Measurements from ENCODE around the gene CPD. TPM values are rescaled to one million over a fixed set of nuclear protein-coding genes. Genes with fewer than 3 reads are reported as not detected.

The CPD gene
- total RNA-seq, 1 donor from 2014 or later: 51.2 TPM

DNA sequence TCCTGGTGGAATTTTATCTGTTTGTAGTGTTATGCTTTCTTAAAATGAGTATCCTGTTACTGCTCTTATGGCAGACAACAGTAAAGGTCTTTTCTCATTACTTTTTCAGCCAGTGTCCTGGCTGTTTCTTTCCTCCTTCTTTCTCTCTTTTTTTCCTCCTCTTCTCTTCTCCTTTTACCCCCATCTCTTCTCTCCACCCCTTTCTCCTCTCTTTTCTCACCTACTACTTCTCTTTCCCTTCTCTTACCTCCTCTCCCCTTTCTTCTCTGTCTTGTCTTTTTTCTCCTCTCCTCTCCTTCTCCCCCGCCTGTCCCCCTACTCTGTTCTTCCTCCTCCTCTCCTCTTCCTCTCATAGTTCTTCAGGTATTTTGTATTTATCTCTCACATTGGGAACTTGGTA lies 48.9 kb downstream of the CPD start:
- Histone ChIP-seq H3K4me1 (ENCODE audit: insufficient read depth, low read length) (peaks cover 6% of the 10 kb centered on the region), H3K4me3 (ENCODE audit: insufficient read depth, low read depth, low read length) (no peak overlapping the region), H3K4me2 (ENCODE audit: low read length) (no peak overlapping the region), H2AFZ (ENCODE audit: low read depth, low read length) (no peak overlapping the region), H3K27me3 (ENCODE audit: insufficient read depth, low read length) (no peaks in the 10 kb centered on the region), H3K27ac (ENCODE audit: low read depth, low read length) (no peak overlapping the region), H3K36me3 (ENCODE audit: insufficient read depth, low read length) (peaks cover 9% of the 10 kb centered on the region), H3K9ac (ENCODE audit: low read length) (no peak overlapping the region), H3K79me2 (ENCODE audit: insufficient read depth, low read length) (no peaks in the 10 kb centered on the region), H4K20me1 (ENCODE audit: insufficient read depth, low read length) (no peaks in the 10 kb centered on the region), H3K9me3 (ENCODE audit: insufficient read depth, low read depth, low read length) (no peaks in the 10 kb centered on the region)
- DNase-seq (ENCODE audit: low read depth) (no peak), FAIRE-seq (no peak)
- Mint-ChIP-seq H3K36me3 (ENCODE audit: low read depth, unreplicated experiment) (peaks cover 10% of the 10 kb centered on the region), H3K27ac (ENCODE audit: unreplicated experiment) (no peak overlapping the region), H3K27me3 (ENCODE audit: low read depth, unreplicated experiment) (no peaks in the 10 kb centered on the region), H3K4me3 (ENCODE audit: unreplicated experiment) (no peak overlapping the region), H3K9me3 (ENCODE audit: unreplicated experiment) (no peaks in the 10 kb centered on the region), H3K4me1 (ENCODE audit: low read depth, unreplicated experiment) (peaks cover 2% of the 10 kb centered on the region)
- TF ChIP-seq, protein P1, sequence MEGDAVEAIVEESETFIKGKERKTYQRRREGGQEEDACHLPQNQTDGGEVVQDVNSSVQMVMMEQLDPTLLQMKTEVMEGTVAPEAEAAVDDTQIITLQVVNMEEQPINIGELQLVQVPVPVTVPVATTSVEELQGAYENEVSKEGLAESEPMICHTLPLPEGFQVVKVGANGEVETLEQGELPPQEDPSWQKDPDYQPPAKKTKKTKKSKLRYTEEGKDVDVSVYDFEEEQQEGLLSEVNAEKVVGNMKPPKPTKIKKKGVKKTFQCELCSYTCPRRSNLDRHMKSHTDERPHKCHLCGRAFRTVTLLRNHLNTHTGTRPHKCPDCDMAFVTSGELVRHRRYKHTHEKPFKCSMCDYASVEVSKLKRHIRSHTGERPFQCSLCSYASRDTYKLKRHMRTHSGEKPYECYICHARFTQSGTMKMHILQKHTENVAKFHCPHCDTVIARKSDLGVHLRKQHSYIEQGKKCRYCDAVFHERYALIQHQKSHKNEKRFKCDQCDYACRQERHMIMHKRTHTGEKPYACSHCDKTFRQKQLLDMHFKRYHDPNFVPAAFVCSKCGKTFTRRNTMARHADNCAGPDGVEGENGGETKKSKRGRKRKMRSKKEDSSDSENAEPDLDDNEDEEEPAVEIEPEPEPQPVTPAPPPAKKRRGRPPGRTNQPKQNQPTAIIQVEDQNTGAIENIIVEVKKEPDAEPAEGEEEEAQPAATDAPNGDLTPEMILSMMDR (IDR thresholded peaks at IDR 0.05; ENCODE audit: insufficient read depth, low read depth, low read length): no peak
- TF ChIP-seq EZH2 (IDR thresholded peaks at IDR 0.05; ENCODE audit: insufficient read depth, low read length): no peak

- no peaks in the 10 kb centered on the region for H3K9me3 Mint-ChIP-seq (ENCODE audit: unreplicated experiment)
- H3K4me3 Mint-ChIP-seq (ENCODE audit: unreplicated experiment): no peak overlapping the region
- no peaks in the 10 kb centered on the region for H3K27me3 Mint-ChIP-seq (ENCODE audit: low read depth, unreplicated experiment)
- peaks cover 4% of the 10 kb centered on the region for H3K36me3 ChIP-seq (ENCODE audit: insufficient read depth, low read length)
- no peaks in the 10 kb centered on the region for H4K20me1 ChIP-seq (ENCODE audit: insufficient read depth, low read length)
- DNase-seq (ENCODE audit: low read depth) (peak; percentile 81), FAIRE-seq (peak; percentile 60)
- H3K27ac Mint-ChIP-seq (ENCODE audit: unreplicated experiment): peak overlapping the region; percentile 29
- H3K27ac ChIP-seq (ENCODE audit: low read depth, low read length): peak overlapping the region; percentile 52
- H3K4me2 ChIP-seq (ENCODE audit: low read length): peak overlapping the region; percentile 24
- H3K79me2 ChIP-seq (ENCODE audit: insufficient read depth, low read length): no peaks in the 10 kb centered on the region
- TF ChIP-seq EZH2 (IDR thresholded peaks at IDR 0.05; ENCODE audit: insufficient read depth, low read length): no peak
- TF ChIP-seq, protein P1 (IDR thresholded peaks at IDR 0.05; ENCODE audit: insufficient read depth, low read depth, low read length): no peak
- H3K36me3 Mint-ChIP-seq (ENCODE audit: low read depth, unreplicated experiment): peaks cover 13% of the 10 kb centered on the region
- H3K9ac ChIP-seq (ENCODE audit: low read length): no peak overlapping the region
- H3K9me3 ChIP-seq (ENCODE audit: insufficient read depth, low read depth, low read length): no peaks in the 10 kb centered on the region
- H2AFZ ChIP-seq (ENCODE audit: low read depth, low read length): no peak overlapping the region
- H3K4me3 ChIP-seq (ENCODE audit: insufficient read depth, low read depth, low read length): no peak overlapping the region
- no peaks in the 10 kb centered on the region for H3K27me3 ChIP-seq (ENCODE audit: insufficient read depth, low read length)
- peaks cover 9% of the 10 kb centered on the region for H3K4me1 Mint-ChIP-seq (ENCODE audit: low read depth, unreplicated experiment)
- H3K4me1 ChIP-seq (ENCODE audit: insufficient read depth, low read length): peaks cover 12% of the 10 kb centered on the region
These were observed 50.4 kb downstream of the CPD start for GRCh38 chr17:30429155-30429554.

- TF ChIP-seq, protein P1 (IDR thresholded peaks at IDR 0.05; ENCODE audit: insufficient read depth, low read depth, low read length): no peak
- no peak for TF ChIP-seq EZH2 (IDR thresholded peaks at IDR 0.05; ENCODE audit: insufficient read depth, low read length)
- Histone ChIP-seq H3K79me2 (ENCODE audit: insufficient read depth, low read length) (no peaks in the 10 kb centered on the region), H4K20me1 (ENCODE audit: insufficient read depth, low read length) (no peaks in the 10 kb centered on the region), H3K36me3 (ENCODE audit: insufficient read depth, low read length) (peaks cover 8% of the 10 kb centered on the region), H3K4me1 (ENCODE audit: insufficient read depth, low read length) (peaks cover 12% of the 10 kb centered on the region), H3K9ac (ENCODE audit: low read length) (no peak overlapping the region), H3K4me3 (ENCODE audit: insufficient read depth, low read depth, low read length) (no peak overlapping the region), H3K27me3 (ENCODE audit: insufficient read depth, low read length) (no peaks in the 10 kb centered on the region), H3K9me3 (ENCODE audit: insufficient read depth, low read depth, low read length) (no peaks in the 10 kb centered on the region), H3K4me2 (ENCODE audit: low read length) (peak overlapping the region; percentile 57), H3K27ac (ENCODE audit: low read depth, low read length) (no peak overlapping the region), H2AFZ (ENCODE audit: low read depth, low read length) (no peak overlapping the region)
- H3K9me3 Mint-ChIP-seq (ENCODE audit: unreplicated experiment): no peaks in the 10 kb centered on the region
- no peak overlapping the region for H3K4me3 Mint-ChIP-seq (ENCODE audit: unreplicated experiment)
- FAIRE-seq: peak; percentile 96
- H3K4me1 Mint-ChIP-seq (ENCODE audit: low read depth, unreplicated experiment): peaks cover 9% of the 10 kb centered on the region
- H3K27ac Mint-ChIP-seq (ENCODE audit: unreplicated experiment): no peak overlapping the region
- peak; percentile 94 for DNase-seq (ENCODE audit: low read depth)
- no peaks in the 10 kb centered on the region for H3K27me3 Mint-ChIP-seq (ENCODE audit: low read depth, unreplicated experiment)
- peaks cover 11% of the 10 kb centered on the region for H3K36me3 Mint-ChIP-seq (ENCODE audit: low read depth, unreplicated experiment)
These were observed 54.8 kb downstream of the CPD start for GRCh38 chr17:30433514-30433913.

All from astrocyte (in vitro differentiated cells and primary cell).